Prostate gland (tissue), 2 donors: ENCODE data around the gene CDH13. TPM values are rescaled to one million over a fixed set of nuclear protein-coding genes. Genes with fewer than 3 reads are reported as not detected.

Experiments
- DNase-seq: peaks from one replicate; pipeline ENCODE4 v3.0.0-alpha.2; 2019; ENCODE audit warnings: low spot score
- H3K27ac ChIP-seq, 2 donors: fragments of 200-600 bp; sonication (generic); 2 replicates each; pipeline ENCODE4 v1.5.1; 2017 to 2019
- H3K27me3 ChIP-seq: fragments of 200-600 bp; sonication (generic); replicated peaks from 2 replicates; pipeline ENCODE4 v1.5.1; 2019; ENCODE audit not compliant: insufficient read depth
- H3K36me3 ChIP-seq, 2 donors: fragments of 200-600 bp; sonication (generic); 1 replicate in 1 of 2; 2 replicates in 1 of 2; pipeline versions ENCODE4 v1.5.1 to v1.8.1; 2017 to 2019
- H3K4me1 ChIP-seq: fragments of 200-600 bp; sonication (generic); replicated peaks from 2 replicates; pipeline ENCODE4 v1.5.1; 2019
- H3K4me3 ChIP-seq, 2 donors: fragments of 200-600 bp; sonication (generic); 2 replicates each; pipeline ENCODE4 v1.5.1; 2017 to 2019
- H3K9me3 ChIP-seq: fragments of 200-600 bp; sonication (generic); 2 replicates; pipeline ENCODE4 v1.5.1; 2017
- CTCF ChIP-seq, 4 experiments: fragments of 200-600 bp in 2 of 4; fragments of 450-650 bp in 2 of 4; sonication (generic) in 2 of 4; IDR thresholded peaks; 1 replicate in 3 of 4; 2 replicates in 1 of 4; pipeline ENCODE4 v1.5.1; 2016 to 2019; ENCODE audit warnings: antibody characterized with exemption in 4 of 4, mild to moderate bottlenecking in 2 of 4, moderate library complexity in 2 of 4
- POLR2A ChIP-seq: fragments of 450-650 bp; IDR thresholded peaks from one replicate; pipeline ENCODE4 v1.6.1; 2016; ENCODE audit warnings: antibody characterized with exemption, mild to moderate bottlenecking
- POLR2AphosphoS5 ChIP-seq: sonication (generic); formaldehyde crosslinking; IDR thresholded peaks from one replicate; pipeline ENCODE4 v1.6.1; 2017; ENCODE audit warnings: antibody characterized with exemption
- WGBS: methylation state at CpG from one replicate; pipeline ENCODE4 v1.1.5; 2018; 5-methylcytosine and 5-hydroxymethylcytosine counted together
- intact Hi-C: fragments of 100-400 bp; cut with DNase I; formaldehyde crosslinking; loops from one replicate; pipeline ENCODE4 v1.14.2; 2022
- total RNA-seq, 2 donors: library from RNA; depleted of rRNA; stranded (reverse); fragments of >200 nt; gene quantifications; one replicate each; pipeline ENCODE4 v1.1.0, GENCODE V29; 2016

The CDH13 gene
- total RNA-seq, 2 donors from 2014 or later, result 20.6 to 23.0 TPM

GRCh38 chr16:83549316-83550182 is 922.8 kb downstream of the CDH13 start:
- intact Hi-C loops, result no loop called here
- DNase-seq, result no peak
- Histone ChIP-seq H3K4me3 (no peak overlapping the region), H3K4me1 (no peaks in the 10 kb centered on the region), H3K9me3 (no peaks in the 10 kb centered on the region), H3K27ac (no peak overlapping the region), H3K27me3 (no peaks in the 10 kb centered on the region), H3K36me3 (no peaks in the 10 kb centered on the region)
- 50% methylated on average over 13 of the region's 13 CpGs for WGBS
- TF ChIP-seq POLR2AphosphoS5 (no peak), POLR2A (no peak), CTCF (IDR thresholded peaks at IDR 0.05) (no peak)

- DNase-seq, result no peak
- no peaks in the 10 kb centered on the region for H3K9me3 ChIP-seq
- no peak overlapping the region for H3K4me3 ChIP-seq
- H3K4me1 ChIP-seq, result no peaks in the 10 kb centered on the region
- no peak overlapping the region for H3K27ac ChIP-seq
- intact Hi-C loops, result no loop called here
- H3K36me3 ChIP-seq, result no peaks in the 10 kb centered on the region
- TF ChIP-seq POLR2AphosphoS5 (no peak), POLR2A (no peak), CTCF (IDR thresholded peaks at IDR 0.05) (no peak)
- H3K27me3 ChIP-seq, result no peaks in the 10 kb centered on the region
- 59% methylated on average over 4 of the region's 4 CpGs for WGBS
Observed at GRCh38 chr16:83550183-83550569, 923.4 kb downstream of the CDH13 start.

GRCh38 chr16:83552228-83552627 is 925.5 kb downstream of the CDH13 start:
- no peaks in the 10 kb centered on the region for H3K4me1 ChIP-seq
- no peak overlapping the region for H3K27ac ChIP-seq
- H3K4me3 ChIP-seq, result no peak overlapping the region
- H3K36me3 ChIP-seq, result no peaks in the 10 kb centered on the region
- 77% methylated on average over 3 of the region's 3 CpGs for WGBS
- intact Hi-C loops, result no loop called here
- TF ChIP-seq POLR2AphosphoS5 (no peak), CTCF (IDR thresholded peaks at IDR 0.05) (no peak), POLR2A (no peak)
- no peaks in the 10 kb centered on the region for H3K27me3 ChIP-seq
- no peak for DNase-seq
- no peaks in the 10 kb centered on the region for H3K9me3 ChIP-seq

GRCh38 chr16:83552930-83553329 is 926.2 kb downstream of the CDH13 start:
- no peak overlapping the region for H3K27ac ChIP-seq
- H3K27me3 ChIP-seq, result no peaks in the 10 kb centered on the region
- H3K4me1 ChIP-seq, result no peaks in the 10 kb centered on the region
- 78% methylated on average over 10 of the region's 10 CpGs for WGBS
- H3K9me3 ChIP-seq, result no peaks in the 10 kb centered on the region
- no peak overlapping the region for H3K4me3 ChIP-seq
- H3K36me3 ChIP-seq, result no peaks in the 10 kb centered on the region
- no peak for DNase-seq
- TF ChIP-seq CTCF (IDR thresholded peaks at IDR 0.05), result no peak
- no peak for TF ChIP-seq POLR2AphosphoS5
- no peak for TF ChIP-seq POLR2A
- intact Hi-C loops, result no loop called here

GRCh38 chr16:83554096-83554495 is 927.3 kb downstream of the CDH13 start:
- no peaks in the 10 kb centered on the region for H3K4me1 ChIP-seq
- no peaks in the 10 kb centered on the region for H3K27me3 ChIP-seq
- H3K4me3 ChIP-seq, result no peak overlapping the region
- no peaks in the 10 kb centered on the region for H3K36me3 ChIP-seq
- intact Hi-C loops, result no loop called here
- no peaks in the 10 kb centered on the region for H3K9me3 ChIP-seq
- WGBS, result 64% methylated on average over 3 of the region's 3 CpGs
- H3K27ac ChIP-seq, result no peak overlapping the region
- TF ChIP-seq POLR2A, result no peak
- TF ChIP-seq CTCF (IDR thresholded peaks at IDR 0.05), result no peak
- TF ChIP-seq POLR2AphosphoS5, result no peak
- no peak for DNase-seq
